Activated CD4-positive, alpha-beta T cell treated with anti-CD3 and anti-CD28 coated beads for 1 hour (primary cell): ENCODE data around the gene LPP.

Experiments used
- DNase-seq: peaks from one replicate; pipeline ENCODE4 v3.0.0-alpha.2; 2020

Gene LPP

GRCh38 chr3:188911026-188911850 is 757.3 kb downstream of the LPP start:
- DNase-seq: no peak

- no peak for DNase-seq
These were observed 759.1 kb downstream of the LPP start for GRCh38 chr3:188913084-188913483.

GRCh38 chr3:188914552-188914951 is 760.6 kb downstream of the LPP start:
- no peak for DNase-seq

DNA sequence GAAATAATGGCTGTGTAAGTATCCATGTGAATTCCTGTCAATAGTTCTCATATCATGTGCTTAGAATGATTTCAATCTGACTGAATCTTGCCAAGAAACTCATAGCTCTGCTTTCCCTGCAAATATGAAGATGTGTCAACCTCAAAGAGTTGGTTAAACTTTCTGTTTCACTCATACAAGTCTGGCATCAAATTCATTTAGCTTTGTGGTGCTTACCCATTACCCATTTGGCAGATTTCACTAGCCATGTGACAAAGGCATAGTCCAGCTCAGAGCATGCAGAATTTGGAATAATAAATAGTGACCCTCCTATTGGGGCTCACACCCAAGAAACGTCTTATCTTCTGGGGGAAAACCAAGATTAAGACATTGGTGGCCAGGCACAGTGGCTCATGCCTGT is 761.2 kb downstream of the LPP start:
- no peak for DNase-seq

DNA sequence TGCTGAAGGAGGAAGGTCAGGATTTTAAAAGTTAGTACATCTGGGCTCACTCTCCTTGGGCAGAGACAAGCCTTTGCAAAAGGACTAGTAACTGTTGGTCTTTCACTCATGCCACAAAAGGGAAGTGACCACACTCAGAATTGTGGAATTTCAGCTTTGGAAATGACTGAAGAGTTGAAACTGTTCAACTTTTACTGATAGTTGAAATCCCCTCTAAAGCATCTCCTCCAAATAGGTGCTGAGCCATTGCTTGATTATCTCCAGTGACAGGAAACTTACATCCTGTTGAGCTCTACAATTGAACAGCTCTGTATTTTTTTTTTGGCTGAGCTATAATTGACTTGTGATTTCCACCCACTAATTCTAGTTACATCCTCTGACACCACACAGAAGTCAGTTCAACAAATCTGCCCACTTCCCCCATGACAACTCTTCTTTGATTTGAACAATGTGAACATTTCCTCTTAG is 763.0 kb downstream of the LPP start:
- no peak for DNase-seq

DNA sequence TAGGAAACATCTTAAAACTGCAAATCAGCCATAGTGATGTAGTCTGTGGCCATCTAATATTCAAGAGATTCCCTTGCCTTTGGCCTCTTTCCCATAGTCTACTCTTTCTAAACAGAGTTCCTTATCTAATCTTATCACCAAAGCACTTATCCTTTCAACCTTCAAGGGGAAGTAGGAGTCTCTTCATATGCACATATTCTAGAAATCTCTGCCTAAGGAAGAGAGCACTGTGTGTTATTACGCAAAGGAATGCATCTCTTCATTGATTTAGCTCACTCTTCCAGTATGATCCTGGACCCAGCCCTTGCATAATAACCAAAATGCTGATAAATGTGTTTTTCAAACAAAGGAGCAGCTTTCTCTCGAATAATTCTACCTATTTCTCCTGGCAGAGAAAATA is 764.1 kb downstream of the LPP start:
- DNase-seq: no peak

- DNase-seq: no peak
These were observed 769.7 kb downstream of the LPP start for GRCh38 chr3:188923671-188924070.

DNA sequence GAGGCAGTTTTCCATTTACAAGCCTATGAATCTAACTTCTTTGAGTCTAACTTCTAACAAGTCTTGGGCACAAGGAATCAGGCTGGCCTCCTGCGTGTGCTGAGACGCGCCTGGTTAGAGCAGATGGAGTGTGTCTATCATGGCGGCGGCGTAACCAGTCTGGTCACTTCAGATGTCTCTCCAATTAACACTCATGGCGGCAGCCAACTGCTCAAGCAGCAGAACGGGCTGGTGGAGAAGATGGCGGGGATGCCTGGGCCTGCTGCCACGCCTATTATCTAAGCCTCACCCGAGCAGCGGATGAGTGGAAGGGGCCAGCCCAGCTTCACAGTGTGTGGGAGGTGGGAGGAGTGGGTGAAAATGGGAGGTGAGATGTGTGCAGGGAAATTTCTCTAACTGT is 771.4 kb downstream of the LPP start:
- no peak for DNase-seq

- DNase-seq: no peak
These were observed 772.2 kb downstream of the LPP start for GRCh38 chr3:188926111-188926510.

DNA sequence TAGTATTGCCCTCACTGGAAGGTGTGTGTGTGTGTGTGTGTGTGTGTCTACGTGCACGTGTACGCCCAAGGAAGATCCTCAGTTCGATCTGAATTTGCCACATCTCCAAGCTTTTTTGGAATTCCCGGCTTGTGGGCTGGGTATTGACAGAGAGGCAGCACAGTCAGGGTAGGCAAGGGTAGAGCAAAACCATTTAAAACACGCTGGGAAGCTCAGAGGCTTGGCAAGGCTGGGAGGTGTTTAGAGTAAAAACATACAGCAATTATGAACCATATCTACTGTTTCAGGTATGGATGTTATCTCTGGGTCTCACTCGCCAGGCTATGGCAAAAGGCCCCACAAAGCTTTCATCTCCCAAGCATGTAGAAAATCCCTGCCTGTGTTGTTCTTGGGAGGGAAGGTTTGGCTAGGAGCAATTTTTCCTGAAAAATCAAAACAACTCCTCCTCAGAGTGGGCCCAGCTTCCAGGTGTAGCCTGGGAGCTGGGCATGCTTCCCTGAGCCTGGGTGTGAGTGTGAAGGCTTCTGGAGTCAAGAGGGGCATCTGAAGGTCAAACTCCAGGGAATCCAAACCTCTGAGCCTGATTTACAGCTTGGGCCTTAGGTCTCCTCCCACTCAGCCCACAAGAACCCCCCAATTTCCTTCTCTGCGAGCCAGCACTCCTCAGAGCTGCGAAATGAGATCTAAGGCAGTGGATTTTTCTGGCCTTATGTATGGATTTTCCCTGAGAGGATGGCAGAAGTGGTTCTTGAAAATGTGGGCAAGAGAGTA is 773.0 kb downstream of the LPP start:
- no peak for DNase-seq

- no peak for DNase-seq
These were observed 774.0 kb downstream of the LPP start for GRCh38 chr3:188927971-188928370.

GRCh38 chr3:188929137-188929536 is 775.2 kb downstream of the LPP start:
- no peak for DNase-seq

DNA sequence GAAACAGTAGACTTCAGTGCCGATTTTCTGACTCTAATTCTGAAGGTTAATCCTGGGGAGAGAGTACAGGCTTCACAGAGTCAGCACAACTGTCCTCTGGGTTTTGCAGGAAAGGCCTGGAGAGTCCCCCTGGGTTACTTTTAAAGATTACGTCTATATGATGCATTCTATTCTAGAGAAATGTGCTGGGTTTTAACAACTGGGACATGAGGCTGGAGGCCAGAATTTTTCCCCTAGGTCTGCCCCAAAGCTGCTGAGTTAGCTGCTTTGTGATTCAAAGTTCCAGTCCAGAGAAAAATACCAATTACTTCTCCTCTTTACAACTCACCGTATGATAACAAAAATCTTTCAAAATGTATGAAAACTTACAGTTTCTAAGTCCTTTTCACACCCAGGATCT is 777.1 kb downstream of the LPP start:
- DNase-seq: no peak

GRCh38 chr3:188931531-188931930 is 777.6 kb downstream of the LPP start:
- no peak for DNase-seq

- DNase-seq: no peak
These were observed 781.0 kb downstream of the LPP start for GRCh38 chr3:188934989-188935388.

GRCh38 chr3:188936597-188937107 is 782.7 kb downstream of the LPP start:
- DNase-seq: no peak

DNA sequence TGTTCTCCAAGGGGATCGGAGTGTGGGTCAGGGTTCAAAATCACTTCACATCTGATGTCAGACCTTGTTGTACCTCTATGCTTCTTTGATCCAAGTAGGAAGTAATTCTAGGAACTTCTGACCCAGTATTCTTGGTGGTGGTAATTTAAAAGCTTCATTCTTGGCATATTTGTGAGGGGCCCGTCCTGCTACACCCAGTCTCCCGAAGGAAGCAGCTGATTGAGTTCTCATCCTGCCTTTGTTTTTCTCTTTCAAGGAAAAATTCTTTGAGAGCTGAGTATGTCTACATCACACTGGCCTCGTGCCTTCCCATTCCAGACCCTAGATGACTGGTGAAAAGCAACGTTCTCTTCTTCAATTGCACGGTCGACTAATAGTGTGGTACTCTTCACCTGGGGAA is 783.4 kb downstream of the LPP start:
- DNase-seq: no peak

- DNase-seq: no peak
These were observed 785.0 kb downstream of the LPP start for GRCh38 chr3:188938999-188939398.

DNA sequence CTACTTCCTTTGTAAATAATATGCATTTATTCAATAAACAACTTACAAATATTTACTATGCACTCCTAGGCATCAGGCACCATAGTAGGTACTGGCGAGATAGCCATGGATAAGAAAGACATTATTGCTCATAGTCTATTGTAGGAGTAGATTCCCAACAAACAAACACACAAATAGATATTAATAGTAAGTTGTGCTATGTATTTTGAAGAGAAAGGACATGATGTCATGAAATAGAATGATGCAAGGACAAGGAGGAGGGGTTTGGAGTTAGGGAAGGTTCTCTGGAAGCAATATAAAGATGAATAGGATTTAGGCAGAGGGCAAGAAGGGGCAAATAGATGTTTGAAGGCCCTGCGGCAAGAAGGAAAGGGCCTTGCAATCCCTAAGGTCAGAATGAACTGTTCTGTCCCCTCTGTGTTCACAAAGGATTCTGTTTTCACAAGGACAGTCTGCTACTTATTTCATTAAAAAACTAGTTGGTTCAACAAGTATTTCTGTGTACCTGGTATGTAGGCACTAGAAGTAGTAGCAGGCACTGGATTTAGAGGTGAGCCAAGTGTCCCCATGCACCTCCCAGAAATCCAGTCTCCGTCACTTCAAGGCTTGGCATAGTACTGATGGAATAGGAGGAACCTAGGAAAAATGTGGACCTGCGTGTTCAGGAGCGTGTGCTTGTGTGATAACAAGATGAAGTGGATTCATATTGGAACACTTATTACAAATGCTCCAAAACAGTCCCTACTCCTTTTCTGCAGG is 786.0 kb downstream of the LPP start:
- no peak for DNase-seq
